GM12878 (cell line): ENCODE results near the gene EEPD1.

Experiments used
- EED ChIP-seq: sonication (generic); IDR thresholded peaks from 2 replicates; pipeline ENCODE4 v1.6.1; 2016; ENCODE audit warnings: antibody characterized with exemption, low read depth
- EZH2 ChIP-seq: IDR thresholded peaks from 2 replicates; pipeline ENCODE4 v1.6.1; 2012; ENCODE audit warnings: low read depth, mild to moderate bottlenecking, control low read depth, inconsistent platforms, low read length, borderline replicate concordance; ENCODE audit not compliant: control insufficient read depth
- POLR2AphosphoS2 ChIP-seq: IDR thresholded peaks from 2 replicates; pipeline ENCODE4 v1.6.1; 2011; ENCODE audit warnings: low read depth, mild to moderate bottlenecking, low read length, improper control_type of control experiment, moderate library complexity
- POLR2AphosphoS5 ChIP-seq: IDR thresholded peaks from 2 replicates; pipeline ENCODE4 v1.6.1; 2011; ENCODE audit warnings: mild to moderate bottlenecking, low read length, inconsistent platforms
- TF ChIP-seq, protein P1 (sequence below), 3 experiments: IDR thresholded peaks in 2 of 3; conservative IDR thresholded peaks in 1 of 3; 2 replicates each; pipeline ENCODE4 v1.5.1; 2011; ENCODE audit warnings: low read depth in 3 of 3, low read length in 3 of 3, mild to moderate bottlenecking in 3 of 3, control low read depth in 2 of 3, moderate library complexity in 2 of 3, inconsistent platforms in 1 of 3, mixed read lengths in 1 of 3; ENCODE audit not compliant: control insufficient read depth in 2 of 3, insufficient read depth in 1 of 3; ENCODE audit errors: extremely low read depth in 1 of 3
- TF ChIP-seq, protein P2 (sequence below): IDR thresholded peaks from 2 replicates; pipeline ENCODE4 v1.6.1; 2011; ENCODE audit warnings: low read depth, mild to moderate bottlenecking, low read length, moderate library complexity, borderline replicate concordance; ENCODE audit errors: extremely low read depth

DNA sequence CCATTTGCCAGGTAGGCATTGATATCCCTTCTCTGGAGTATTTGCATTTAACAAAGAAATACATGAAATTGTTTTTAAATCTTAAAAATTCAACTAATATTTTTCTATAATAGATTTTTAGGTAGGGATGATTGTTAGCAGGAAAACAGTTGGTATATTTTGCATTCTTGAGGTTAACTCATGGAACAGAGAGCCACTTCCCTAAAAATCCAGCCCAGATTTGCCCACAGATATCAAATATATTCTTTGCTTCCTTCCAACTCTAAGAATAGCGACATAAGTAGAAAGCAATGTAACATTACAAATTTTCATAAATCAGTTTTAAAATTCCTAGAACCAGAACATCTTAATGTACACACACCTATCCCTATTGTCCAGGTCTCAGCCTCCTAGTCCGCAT is 191.6 kb downstream of the EEPD1 start:
- TF ChIP-seq POLR2AphosphoS5 (no peak), EED (no peak), EZH2 (no peak), POLR2AphosphoS2 (no peak)
- TF ChIP-seq, protein P1, sequence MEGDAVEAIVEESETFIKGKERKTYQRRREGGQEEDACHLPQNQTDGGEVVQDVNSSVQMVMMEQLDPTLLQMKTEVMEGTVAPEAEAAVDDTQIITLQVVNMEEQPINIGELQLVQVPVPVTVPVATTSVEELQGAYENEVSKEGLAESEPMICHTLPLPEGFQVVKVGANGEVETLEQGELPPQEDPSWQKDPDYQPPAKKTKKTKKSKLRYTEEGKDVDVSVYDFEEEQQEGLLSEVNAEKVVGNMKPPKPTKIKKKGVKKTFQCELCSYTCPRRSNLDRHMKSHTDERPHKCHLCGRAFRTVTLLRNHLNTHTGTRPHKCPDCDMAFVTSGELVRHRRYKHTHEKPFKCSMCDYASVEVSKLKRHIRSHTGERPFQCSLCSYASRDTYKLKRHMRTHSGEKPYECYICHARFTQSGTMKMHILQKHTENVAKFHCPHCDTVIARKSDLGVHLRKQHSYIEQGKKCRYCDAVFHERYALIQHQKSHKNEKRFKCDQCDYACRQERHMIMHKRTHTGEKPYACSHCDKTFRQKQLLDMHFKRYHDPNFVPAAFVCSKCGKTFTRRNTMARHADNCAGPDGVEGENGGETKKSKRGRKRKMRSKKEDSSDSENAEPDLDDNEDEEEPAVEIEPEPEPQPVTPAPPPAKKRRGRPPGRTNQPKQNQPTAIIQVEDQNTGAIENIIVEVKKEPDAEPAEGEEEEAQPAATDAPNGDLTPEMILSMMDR (IDR thresholded peaks at IDR 0.05 in 2 of 3, conservative IDR thresholded peaks at IDR 0.05 in 1 of 3; ENCODE audit: control insufficient read depth in 2 of 3, extremely low read depth in 1 of 3, insufficient read depth in 1 of 3, low read depth in 3 of 3, low read length in 3 of 3) = no peak
- TF ChIP-seq, protein P2, sequence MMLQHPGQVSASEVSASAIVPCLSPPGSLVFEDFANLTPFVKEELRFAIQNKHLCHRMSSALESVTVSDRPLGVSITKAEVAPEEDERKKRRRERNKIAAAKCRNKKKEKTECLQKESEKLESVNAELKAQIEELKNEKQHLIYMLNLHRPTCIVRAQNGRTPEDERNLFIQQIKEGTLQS = no peak
